Ectodermal cell (in vitro differentiated cells): Measurements from ENCODE around the gene FAM234A.
"Not testable (repeated sequence)": the region's sequence is repeated elsewhere in the genome, so short reads cannot be mapped to it uniquely, and the experiment has no call there.

Experiments used
- H3K27ac ChIP-seq: 2 replicates; pipeline ENCODE4 v1.7.0; 2013; ENCODE audit warnings: mild to moderate bottlenecking, low read depth, low read length; ENCODE audit not compliant: insufficient read depth, poor library complexity, severe bottlenecking
- H3K27me3 ChIP-seq: 2 replicates; pipeline ENCODE4 v1.7.0; 2013; ENCODE audit warnings: mild to moderate bottlenecking, low read length; ENCODE audit not compliant: insufficient read depth, control insufficient read depth, poor library complexity, severe bottlenecking
- H3K36me3 ChIP-seq: one replicate; pipeline ENCODE4 v1.7.0; 2013; ENCODE audit warnings: low read length; ENCODE audit not compliant: control insufficient read depth, insufficient read depth
- H3K4me1 ChIP-seq: one replicate; pipeline ENCODE4 v1.7.0; 2013; ENCODE audit warnings: low read length; ENCODE audit not compliant: control insufficient read depth, insufficient read depth
- H3K4me3 ChIP-seq: 2 replicates; pipeline ENCODE4 v1.7.0; 2013; ENCODE audit warnings: low read depth, low read length, control low read depth; ENCODE audit not compliant: insufficient read depth
- H3K9me3 ChIP-seq: 2 replicates; pipeline ENCODE4 v1.7.0; 2013; ENCODE audit warnings: mild to moderate bottlenecking, low read length, moderate library complexity; ENCODE audit not compliant: control insufficient read depth
- WGBS, 2 experiments: methylation state at CpG; one replicate each; pipeline ENCODE4 v1.1.7; 2013; ENCODE audit warnings: missing lambda C conversion rate in 2 of 2; 5-methylcytosine and 5-hydroxymethylcytosine counted together

The FAM234A gene

DNA sequence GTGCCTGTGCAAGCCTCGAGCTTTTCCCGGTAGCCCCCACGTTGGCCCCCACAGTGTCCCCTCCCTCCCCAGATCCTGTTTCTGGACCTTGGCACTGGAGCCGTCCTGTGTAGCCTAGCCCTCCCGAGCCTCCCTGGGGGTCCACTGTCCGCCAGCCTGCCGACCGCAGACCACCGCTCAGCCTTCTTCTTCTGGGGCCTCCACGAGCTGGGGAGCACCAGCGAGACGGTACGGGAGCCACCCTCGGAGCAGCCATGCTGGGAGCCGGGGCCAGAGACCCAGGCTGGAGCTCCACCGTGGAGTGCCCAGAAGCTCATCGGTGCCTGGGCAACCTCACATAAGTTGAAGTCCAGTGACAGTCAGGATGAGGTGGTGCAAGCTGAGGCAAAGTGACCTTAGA lies 29.3 kb downstream of the FAM234A start:
- H3K9me3 ChIP-seq = no peaks in the 10 kb centered on the region
- H3K27ac ChIP-seq = no peak overlapping the region
- no peaks in the 10 kb centered on the region for H3K4me1 ChIP-seq
- peaks cover 17% of the 10 kb centered on the region for H3K36me3 ChIP-seq
- no peak overlapping the region for H3K4me3 ChIP-seq
- no peaks in the 10 kb centered on the region for H3K27me3 ChIP-seq
- WGBS, 2 experiments = 96 to 97% methylated on average over 17 of the region's 17 CpGs

DNA sequence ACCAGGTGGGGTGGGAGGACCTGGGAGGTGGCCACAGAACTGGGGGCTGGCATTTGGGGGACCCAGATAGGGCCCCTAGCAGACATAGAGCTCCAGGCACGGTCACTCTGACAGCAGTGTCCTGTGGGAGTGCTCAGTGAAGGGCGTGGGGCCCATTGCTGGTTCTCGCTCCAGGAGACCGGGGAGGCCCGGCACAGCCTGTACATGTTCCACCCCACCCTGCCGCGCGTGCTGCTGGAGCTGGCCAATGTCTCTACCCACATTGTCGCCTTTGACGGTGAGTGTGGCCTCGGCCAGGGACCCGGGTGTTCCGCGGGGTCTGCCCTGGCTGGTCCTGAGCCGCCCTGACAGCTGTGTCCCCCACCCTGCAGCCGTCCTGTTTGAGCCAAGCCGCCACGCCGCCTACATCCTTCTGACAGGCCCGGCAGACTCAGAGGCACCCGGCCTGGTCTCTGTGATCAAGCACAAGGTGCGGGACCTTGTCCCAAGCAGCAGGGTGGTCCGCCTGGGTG lies 29.9 kb downstream of the FAM234A start:
- H3K4me1 ChIP-seq = no peaks in the 10 kb centered on the region
- H3K36me3 ChIP-seq = peaks cover 17% of the 10 kb centered on the region
- no peak overlapping the region for H3K4me3 ChIP-seq
- H3K27me3 ChIP-seq = no peaks in the 10 kb centered on the region
- no peak overlapping the region for H3K27ac ChIP-seq
- H3K9me3 ChIP-seq = no peaks in the 10 kb centered on the region
- WGBS, 2 experiments = 95 to 96% methylated on average over 23 of the region's 23 CpGs

DNA sequence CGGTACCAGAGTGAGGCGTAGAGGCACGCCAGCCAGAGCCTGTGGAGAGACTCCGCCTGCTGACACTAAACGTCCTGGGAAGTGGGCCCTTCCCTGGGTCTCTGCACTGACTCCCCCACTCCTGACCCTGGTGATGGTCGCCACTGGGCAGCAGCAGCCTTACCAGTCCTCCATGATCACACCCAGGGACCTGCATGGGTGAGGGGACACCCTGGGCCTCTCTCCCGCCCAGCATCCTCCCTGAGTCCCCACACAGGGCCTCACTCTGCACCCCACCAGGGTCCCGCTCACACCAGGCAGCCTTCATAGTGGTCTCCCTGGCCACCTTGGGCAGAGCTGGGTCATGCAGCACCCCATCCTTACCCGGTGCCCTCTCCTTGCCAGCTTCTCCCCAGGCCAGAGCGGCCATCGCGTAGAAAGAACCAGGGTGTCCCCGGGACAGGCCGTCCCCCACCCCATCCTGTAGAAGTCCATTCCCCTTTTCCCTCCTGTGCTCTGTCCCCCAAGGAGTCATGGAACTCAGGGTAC lies 30.4 kb downstream of the FAM234A start:
- Histone ChIP-seq H3K4me3 (no peak overlapping the region), H3K27me3 (no peaks in the 10 kb centered on the region), H3K4me1 (no peaks in the 10 kb centered on the region), H3K27ac (no peak overlapping the region), H3K9me3 (no peaks in the 10 kb centered on the region), H3K36me3 (peaks cover 17% of the 10 kb centered on the region)
- WGBS, 2 experiments = 90 to 91% methylated on average over 14 of the region's 14 CpGs

DNA sequence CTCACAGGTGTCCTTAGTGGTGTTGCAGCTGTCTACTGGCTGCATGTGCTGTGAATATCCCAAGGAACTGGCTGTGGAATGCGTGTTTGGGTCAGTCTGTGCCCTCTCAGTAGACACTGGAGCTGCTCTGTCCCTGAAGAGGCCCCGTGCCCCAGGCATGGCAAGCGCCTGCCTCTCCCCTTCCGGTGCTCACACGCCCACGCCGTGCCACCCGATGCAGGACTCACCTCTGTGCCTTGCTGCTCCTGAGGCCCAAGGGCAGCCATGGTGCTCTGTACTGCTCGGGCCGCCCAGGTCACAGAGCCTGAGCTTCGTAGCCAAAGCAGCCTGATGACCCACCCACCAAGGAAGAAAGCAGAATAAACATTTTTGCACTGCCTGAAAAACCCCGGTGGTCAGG lies 31.1 kb downstream of the FAM234A start:
- no peaks in the 10 kb centered on the region for H3K4me1 ChIP-seq
- H3K36me3 ChIP-seq = peaks cover 13% of the 10 kb centered on the region
- no peaks in the 10 kb centered on the region for H3K9me3 ChIP-seq
- no peak overlapping the region for H3K4me3 ChIP-seq
- 93 to 94% methylated on average over 12 of the region's 12 CpGs for WGBS, 2 experiments
- no peak overlapping the region for H3K27ac ChIP-seq
- no peaks in the 10 kb centered on the region for H3K27me3 ChIP-seq

DNA sequence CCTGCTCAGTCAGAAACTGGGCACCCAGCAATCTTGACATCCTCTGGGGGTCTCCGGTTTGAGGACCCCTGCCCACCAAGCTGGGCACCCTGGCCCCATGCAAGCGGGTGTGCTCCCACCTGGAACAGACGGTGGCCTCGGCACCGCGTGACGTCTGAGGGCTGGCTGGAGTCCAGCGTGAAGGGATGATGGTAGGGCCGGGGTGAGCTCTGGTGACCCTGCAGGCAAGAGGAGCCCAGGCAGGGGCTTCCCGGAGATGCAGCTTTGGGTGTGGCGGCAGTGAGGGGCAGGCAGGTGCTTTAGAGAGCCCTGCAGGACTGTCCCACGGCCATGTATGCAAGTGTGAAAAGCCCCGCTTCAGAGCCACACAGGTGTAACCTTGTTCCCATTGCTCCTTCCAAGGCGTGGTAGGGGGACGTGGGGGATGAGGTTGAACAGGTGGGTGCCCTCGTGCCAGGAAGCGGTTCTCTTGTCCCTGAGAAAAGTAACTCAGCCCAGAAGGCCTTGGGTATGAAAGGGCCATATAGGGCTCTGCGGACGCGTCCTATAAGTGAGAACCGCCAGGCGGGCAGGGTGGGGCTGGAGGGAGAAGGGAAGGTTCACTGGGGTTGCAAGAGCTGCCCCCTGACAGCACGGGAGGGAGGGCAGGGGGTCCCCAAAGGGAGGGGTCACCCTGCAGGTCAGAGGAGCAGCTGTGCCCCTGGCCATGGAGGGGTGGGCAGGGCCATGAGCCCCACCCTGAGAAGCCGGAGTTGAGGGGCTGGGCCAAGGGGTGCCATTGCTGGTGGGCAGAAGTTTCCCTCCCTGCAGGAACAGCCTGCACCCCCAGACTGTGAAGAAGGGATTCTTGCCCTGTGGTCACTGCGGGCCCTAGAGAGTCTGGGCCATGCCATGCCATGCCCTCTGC lies 31.9 kb downstream of the FAM234A start:
- Histone ChIP-seq H3K4me1 (no peaks in the 10 kb centered on the region), H3K27ac (no peak overlapping the region), H3K27me3 (no peaks in the 10 kb centered on the region), H3K9me3 (no peaks in the 10 kb centered on the region), H3K36me3 (peaks cover 9% of the 10 kb centered on the region), H3K4me3 (no peak overlapping the region)
- WGBS, 2 experiments = 90 to 91% methylated on average over 25 of the region's 25 CpGs

DNA sequence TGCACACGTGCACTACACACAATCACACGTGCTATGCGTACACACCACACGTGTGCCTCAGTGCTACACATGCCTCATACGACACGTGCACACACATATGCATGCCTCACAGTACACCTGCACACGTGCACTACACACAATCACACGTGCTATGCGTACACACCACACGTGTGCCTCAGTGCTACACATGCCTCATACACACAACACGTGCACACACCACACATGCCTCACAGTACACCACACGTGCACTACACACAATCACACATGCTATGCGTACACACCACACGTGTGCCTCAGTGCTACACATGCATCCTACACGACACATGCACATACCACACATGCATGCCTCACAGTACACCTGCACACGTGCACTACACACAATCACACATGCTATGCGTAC lies 32.9 kb downstream of the FAM234A start:
- not testable (repeated sequence) for H3K36me3 ChIP-seq, H3K27ac ChIP-seq, H3K9me3 ChIP-seq, H3K27me3 ChIP-seq, H3K4me1 ChIP-seq, H3K4me3 ChIP-seq
- 91% methylated on average over 17 of the region's 17 CpGs for WGBS, 2 experiments

DNA sequence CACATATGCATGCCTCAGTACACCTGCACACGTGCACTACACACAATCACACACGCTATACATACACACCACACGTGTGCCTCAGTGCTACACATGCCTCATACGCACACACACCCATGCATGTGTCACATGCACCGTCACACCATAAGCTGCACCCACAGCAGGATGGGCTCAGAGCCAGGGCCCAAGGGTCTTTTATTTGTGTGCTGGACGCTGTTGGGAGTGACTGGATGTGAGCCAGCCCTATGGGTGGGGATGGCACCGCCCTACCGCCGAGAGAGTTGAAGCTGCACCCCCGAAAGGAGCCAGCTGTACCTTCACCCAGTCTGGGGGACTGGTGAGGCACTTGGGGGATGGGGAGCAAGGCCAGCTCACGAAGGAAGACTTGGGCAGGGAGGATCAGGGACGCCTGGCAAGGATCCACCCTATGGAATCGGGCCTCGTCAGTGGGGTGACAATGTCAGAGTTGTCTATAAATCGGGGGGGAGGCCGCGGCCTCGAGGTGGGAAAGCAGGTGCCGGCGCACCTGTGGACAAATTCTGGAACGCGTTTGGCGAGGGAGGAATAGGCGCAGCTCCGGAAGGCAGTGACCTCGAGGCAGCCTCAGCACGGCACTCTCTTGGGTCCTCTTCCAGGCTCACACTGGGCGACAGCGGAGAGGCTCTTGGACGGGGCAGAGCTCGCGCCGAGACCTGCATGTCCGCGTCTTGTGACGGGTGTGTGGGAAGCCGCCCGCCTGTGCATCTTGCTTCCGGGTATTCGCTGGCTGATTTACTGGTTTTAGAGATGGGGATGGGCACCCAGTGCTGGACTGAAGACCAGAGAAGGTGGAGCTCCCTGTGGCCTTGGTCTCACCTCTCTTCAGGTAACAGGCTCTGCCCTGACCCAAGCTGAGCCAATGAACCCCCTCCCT lies 33.8 kb downstream of the FAM234A start:
- no peaks in the 10 kb centered on the region for H3K9me3 ChIP-seq
- H3K27ac ChIP-seq = no peak overlapping the region
- peaks cover 4% of the 10 kb centered on the region for H3K36me3 ChIP-seq
- H3K4me3 ChIP-seq = no peak overlapping the region
- 91% methylated on average over 40 of the region's 40 CpGs for WGBS, 2 experiments
- H3K4me1 ChIP-seq = no peaks in the 10 kb centered on the region
- H3K27me3 ChIP-seq = peaks cover 3% of the 10 kb centered on the region

DNA sequence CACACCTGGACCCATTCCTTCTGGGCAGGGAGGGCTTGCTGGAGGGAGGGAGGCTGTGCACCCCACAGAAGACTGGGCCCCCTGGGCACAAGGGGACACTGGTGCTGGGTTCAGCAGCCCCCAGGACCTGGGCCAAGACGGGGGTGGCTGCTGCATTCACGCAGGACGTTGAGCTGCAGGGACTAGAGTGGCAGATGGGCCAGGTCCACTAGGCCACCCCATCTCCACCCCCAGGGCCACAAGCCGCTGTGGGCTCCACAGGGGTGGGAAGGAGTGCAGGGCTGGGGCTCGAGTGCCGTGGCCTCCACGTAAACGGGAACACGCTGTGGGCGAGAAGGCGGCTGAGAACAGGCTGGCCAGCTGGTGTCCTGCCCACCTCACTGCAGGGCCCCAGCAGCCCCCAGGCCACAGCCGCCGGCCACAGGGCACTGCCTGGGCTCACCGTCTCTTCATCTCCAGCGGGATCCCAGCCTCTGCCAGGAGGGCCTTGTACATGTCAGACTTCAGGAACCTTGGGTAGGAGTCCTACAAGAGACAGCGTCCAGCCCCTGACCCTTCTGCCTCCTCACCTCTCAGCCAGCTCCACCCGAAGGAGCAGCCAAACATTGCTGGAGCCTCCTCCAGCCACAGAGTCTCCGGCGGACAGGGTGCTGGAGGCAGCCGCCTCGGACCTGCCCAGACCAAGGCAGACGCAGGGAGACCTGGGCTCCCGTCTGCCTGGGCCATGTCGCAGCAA lies 34.6 kb downstream of the FAM234A start:
- H3K4me1 ChIP-seq = no peaks in the 10 kb centered on the region
- no peak overlapping the region for H3K4me3 ChIP-seq
- peaks cover 3% of the 10 kb centered on the region for H3K36me3 ChIP-seq
- H3K9me3 ChIP-seq = no peaks in the 10 kb centered on the region
- H3K27me3 ChIP-seq = peaks cover 11% of the 10 kb centered on the region
- 90 to 91% methylated on average over 24 of the region's 24 CpGs for WGBS, 2 experiments
- H3K27ac ChIP-seq = no peak overlapping the region

DNA sequence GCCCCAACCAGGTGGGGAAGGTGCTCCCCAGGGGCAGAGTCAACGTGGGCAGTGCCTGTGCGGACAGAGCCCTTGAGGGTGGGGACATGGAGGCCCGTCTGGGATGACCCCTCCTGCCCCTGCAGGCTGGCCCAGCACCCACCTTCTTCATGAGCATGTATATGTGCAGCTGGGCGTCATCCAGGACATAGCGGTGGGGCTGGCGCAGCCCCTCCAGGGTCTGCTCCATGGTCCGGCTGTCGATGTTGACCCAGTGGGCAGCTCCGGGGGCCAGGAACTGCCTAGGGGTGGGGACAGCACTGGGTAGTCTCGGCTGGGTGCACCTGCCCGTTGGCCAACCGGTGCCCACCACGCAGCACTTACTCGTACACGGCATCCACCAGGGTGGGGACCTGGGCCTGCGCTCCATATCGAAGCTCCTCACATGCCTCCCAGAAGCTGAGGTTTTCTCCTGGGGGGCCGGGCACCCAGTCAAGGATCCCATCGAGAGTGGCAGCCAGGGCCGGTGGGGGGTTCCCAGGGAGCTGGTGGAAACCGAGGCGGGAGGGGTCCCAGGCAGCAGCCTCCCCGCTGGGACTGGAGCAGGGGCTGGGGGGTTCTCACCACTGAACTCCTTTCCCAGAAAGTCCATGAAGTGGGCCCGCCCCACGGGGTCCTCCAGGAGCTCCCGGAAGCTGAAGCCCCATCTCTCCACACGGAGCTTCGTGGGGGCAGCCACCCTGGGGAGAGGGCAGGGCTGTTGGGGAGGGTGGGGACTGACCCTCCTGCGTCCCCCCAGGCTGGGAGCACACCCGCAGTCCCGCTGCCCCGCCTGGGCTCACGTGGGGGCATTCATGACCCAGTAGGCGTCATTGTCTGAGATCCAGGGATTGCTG lies 36.0 kb downstream of the FAM234A start:
- no peaks in the 10 kb centered on the region for H3K36me3 ChIP-seq
- no peaks in the 10 kb centered on the region for H3K9me3 ChIP-seq
- H3K27ac ChIP-seq = no peak overlapping the region
- WGBS, 2 experiments = 93 to 94% methylated on average over 34 of the region's 34 CpGs
- no peak overlapping the region for H3K4me3 ChIP-seq
- H3K4me1 ChIP-seq = no peaks in the 10 kb centered on the region
- H3K27me3 ChIP-seq = peaks cover 25% of the 10 kb centered on the region
